DND-41 (cell line): ENCODE data around the gene CCDC82.
A peak's percentile ranks its signal among the peaks of the same experiment; 100 is the strongest.

Experiments
- ATAC-seq: fragments of 200-7000 bp; cut with Tn5 transposase; 3 replicates; pipeline ENCODE4 v1.9.1; 2021; ENCODE audit warnings: low read depth; ENCODE audit not compliant: insufficient read depth
- DNase-seq: peaks from one replicate; pipeline ENCODE4 v3.0.0-alpha.2; 2020
- H2AFZ ChIP-seq: 2 replicates; pipeline ENCODE4 v1.6.0; 2012; ENCODE audit warnings: low read depth, low read length
- H3K27ac ChIP-seq: 2 replicates; pipeline ENCODE4 v1.5.1; 2012; ENCODE audit warnings: low read length, inconsistent platforms
- H3K27me3 ChIP-seq: fragments of 200-600 bp; sonication (generic); 2 replicates; pipeline ENCODE4 v1.6.0; 2012; ENCODE audit warnings: low read length, mild to moderate bottlenecking, inconsistent platforms; ENCODE audit not compliant: insufficient read depth, poor library complexity
- H3K36me3 ChIP-seq: 2 replicates; pipeline ENCODE4 v1.5.1; 2012; ENCODE audit warnings: low read length, inconsistent platforms; ENCODE audit not compliant: insufficient read depth
- H3K4me1 ChIP-seq: 2 replicates; pipeline ENCODE4 v1.5.1; 2012; ENCODE audit warnings: mild to moderate bottlenecking, low read length; ENCODE audit not compliant: insufficient read depth
- H3K4me2 ChIP-seq: 2 replicates; pipeline ENCODE4 v1.6.0; 2012; ENCODE audit warnings: mild to moderate bottlenecking, moderate library complexity, low read length, inconsistent platforms; ENCODE audit not compliant: insufficient read depth
- H3K4me3 ChIP-seq, 2 experiments: fragments of 200-600 bp in 1 of 2; shearing (Covaris generic) in 1 of 2; 2 replicates each; pipeline ENCODE4 v1.5.1; 2012 to 2016; ENCODE audit warnings: inconsistent platforms in 2 of 2, low read length in 2 of 2, mild to moderate bottlenecking in 2 of 2, low read depth in 1 of 2, moderate library complexity in 1 of 2
- H3K79me2 ChIP-seq: 2 replicates; pipeline ENCODE4 v1.6.0; 2012; ENCODE audit warnings: low read length, inconsistent platforms; ENCODE audit not compliant: insufficient read depth
- H3K9ac ChIP-seq: 2 replicates; pipeline ENCODE4 v1.6.0; 2012; ENCODE audit warnings: low read depth, mild to moderate bottlenecking, inconsistent platforms, low read length, moderate library complexity
- H3K9me3 ChIP-seq: 2 replicates; pipeline ENCODE4 v1.5.1; 2012; ENCODE audit warnings: low read length, moderate library complexity, mild to moderate bottlenecking, inconsistent platforms; ENCODE audit not compliant: insufficient read depth, severe bottlenecking
- H4K20me1 ChIP-seq: 2 replicates; pipeline ENCODE4 v1.6.0; 2012; ENCODE audit warnings: low read length; ENCODE audit not compliant: insufficient read depth
- CTCF ChIP-seq: IDR thresholded peaks from 2 replicates; pipeline ENCODE4 v1.5.1; 2012; ENCODE audit warnings: borderline replicate concordance, low read length, moderate library complexity, mild to moderate bottlenecking; ENCODE audit not compliant: poor library complexity, severe bottlenecking; ENCODE audit errors: extremely low read depth
- EZH2 ChIP-seq: IDR thresholded peaks from 3 replicates; pipeline ENCODE4 v1.6.1; 2012; ENCODE audit warnings: borderline replicate concordance, low read depth, mild to moderate bottlenecking, moderate library complexity, low read length, inconsistent platforms; ENCODE audit not compliant: severe bottlenecking

Gene CCDC82

GRCh38 chr11:96341211-96342013 lies 48.3 kb downstream of the CCDC82 start:
- peaks cover 40% of the 10 kb centered on the region for H3K79me2 ChIP-seq
- H3K4me1 ChIP-seq = peaks cover 62% of the 10 kb centered on the region
- no peaks in the 10 kb centered on the region for H4K20me1 ChIP-seq
- peak overlapping the region; percentile 63 to 69 for H3K4me3 ChIP-seq
- peak overlapping the region; percentile 84 for H3K27ac ChIP-seq
- H2AFZ ChIP-seq = peak overlapping the region; percentile 94
- peak overlapping the region; percentile 80 for H3K4me2 ChIP-seq
- peak; percentile 35 for DNase-seq
- no peaks in the 10 kb centered on the region for H3K9me3 ChIP-seq
- H3K27me3 ChIP-seq = no peaks in the 10 kb centered on the region
- no peak for TF ChIP-seq EZH2
- peak; percentile 50 for TF ChIP-seq CTCF
- no peaks in the 10 kb centered on the region for H3K36me3 ChIP-seq
- peak overlapping the region; percentile 68 for H3K9ac ChIP-seq
- ATAC-seq = no peak

- ATAC-seq = no peak
- H3K27ac ChIP-seq = peak overlapping the region; percentile 74
Measured at GRCh38 chr11:96340555-96340885, 49.2 kb downstream of the CCDC82 start.

GRCh38 chr11:96339706-96340554 lies 49.8 kb downstream of the CCDC82 start:
- peak overlapping the region; percentile 80 for H3K4me2 ChIP-seq
- peak overlapping the region; percentile 53 for H3K9ac ChIP-seq

More at GRCh38 chr11:96340555-96340885, 49.2 kb downstream of the CCDC82 start:
- H3K9ac ChIP-seq = peak overlapping the region; percentile 53
- peaks cover 62% of the 10 kb centered on the region for H3K4me1 ChIP-seq
- H4K20me1 ChIP-seq = no peaks in the 10 kb centered on the region
- H3K9me3 ChIP-seq = no peaks in the 10 kb centered on the region
- no peak overlapping the region for H2AFZ ChIP-seq
- TF ChIP-seq CTCF = no peak
- TF ChIP-seq EZH2 = no peak
- no peak for DNase-seq
- H3K36me3 ChIP-seq = no peaks in the 10 kb centered on the region
- peaks cover 40% of the 10 kb centered on the region for H3K79me2 ChIP-seq
- H3K4me3 ChIP-seq = peak overlapping the region in 1 of 2 experiments; percentile 43; a peak in 2 of 4 replicates
- H3K27me3 ChIP-seq = no peaks in the 10 kb centered on the region
- H3K4me2 ChIP-seq = peak overlapping the region; percentile 80

More at GRCh38 chr11:96339706-96340554, 49.8 kb downstream of the CCDC82 start:
- DNase-seq (no peak), ATAC-seq (no peak)
- Histone ChIP-seq H3K36me3 (no peaks in the 10 kb centered on the region), H2AFZ (peak overlapping the region; percentile 65; the same call in 1 of the 2 replicates), H3K4me1 (peaks cover 62% of the 10 kb centered on the region), H3K4me3 (peak overlapping the region in 1 of 2 experiments; percentile 43; a peak in 2 of 4 replicates), H4K20me1 (no peaks in the 10 kb centered on the region), H3K27ac (peak overlapping the region; percentile 74), H3K79me2 (peaks cover 40% of the 10 kb centered on the region), H3K27me3 (no peaks in the 10 kb centered on the region), H3K9me3 (no peaks in the 10 kb centered on the region)
- TF ChIP-seq CTCF = no peak
- no peak for TF ChIP-seq EZH2
